H1 (cell line): Measurements from ENCODE around the gene LYL1. TPM values are rescaled to one million over a fixed set of nuclear protein-coding genes. Genes with fewer than 3 reads are reported as not detected.

Source experiments
- CTCF ChIA-PET: fragments of 300-600 bp; sonication (Branson Sonifier 250); formaldehyde crosslinking; loops from one replicate; lab custom pipeline; 2021; ENCODE audit not compliant: partially characterized antibody; lab: Charles Lee
- POLR2A ChIA-PET: fragments of 300-600 bp; sonication (Branson Sonifier 250); formaldehyde crosslinking; loops from one replicate; lab custom pipeline; 2021; ENCODE audit warnings: inconsistent platforms; ENCODE audit not compliant: partially characterized antibody; lab: Charles Lee
- DNase-seq, 2 experiments: peaks; one replicate each; pipeline versions ENCODE4 v3.0.0 to v3.0.0-alpha.2; 2010 to 2022; ENCODE audit warnings: low spot score in 2 of 2, low read depth in 1 of 2, mixed read lengths in 1 of 2
- FAIRE-seq: peaks from 2 replicates; lab custom pipeline; 2011; peaks lifted over from hg19 to GRCh38; lab: Jason Lieb, UNC
- H2AFZ ChIP-seq: 2 replicates; pipeline ENCODE4 v1.8.1; 2012; ENCODE audit warnings: low read length, inconsistent platforms
- H2AK5ac ChIP-seq: 2 replicates; pipeline ENCODE4 v1.6.1; 2013; ENCODE audit warnings: low read depth, low read length
- H2BK120ac ChIP-seq: replicated peaks from 2 replicates; pipeline ENCODE3; 2013; ENCODE audit warnings: low read depth, low read length, inconsistent platforms
- H2BK12ac ChIP-seq: 2 replicates; pipeline ENCODE4 v1.6.1; 2013; ENCODE audit warnings: low read depth, low read length
- H2BK15ac ChIP-seq: 2 replicates; pipeline ENCODE4 v1.6.1; 2013; ENCODE audit warnings: low read length
- H2BK20ac ChIP-seq: 2 replicates; pipeline ENCODE4 v1.6.1; 2013; ENCODE audit warnings: low read length
- H2BK5ac ChIP-seq: 2 replicates; pipeline ENCODE4 v1.6.1; 2013; ENCODE audit warnings: low read depth, low read length
- H3K14ac ChIP-seq: 2 replicates; pipeline ENCODE4 v1.6.1; 2013; ENCODE audit warnings: inconsistent platforms; ENCODE audit not compliant: insufficient read length
- H3K18ac ChIP-seq: 2 replicates; pipeline ENCODE4 v1.6.1; 2013; ENCODE audit warnings: low read length; ENCODE audit errors: extremely low read depth
- H3K23ac ChIP-seq: 2 replicates; pipeline ENCODE4 v1.6.1; 2013; ENCODE audit warnings: inconsistent platforms; ENCODE audit not compliant: insufficient read length
- H3K23me2 ChIP-seq: 2 replicates; pipeline ENCODE4 v1.6.1; 2013; ENCODE audit warnings: low read depth, low read length
- H3K27ac ChIP-seq: 2 replicates; pipeline ENCODE4 v1.6.1; 2011; ENCODE audit warnings: low read depth, low read length, inconsistent platforms
- H3K27me3 ChIP-seq, 4 experiments: replicated peaks in 1 of 4; 1 replicate in 1 of 4; 2 replicates in 3 of 4; pipeline versions ENCODE4 v1.6.1 to v1.8.1; 2011 to 2013; ENCODE audit warnings: low read length in 3 of 4, mild to moderate bottlenecking in 3 of 4, inconsistent platforms in 2 of 4, mixed read lengths in 2 of 4, moderate library complexity in 1 of 4; ENCODE audit not compliant: control insufficient read depth in 3 of 4, insufficient read depth in 3 of 4; ENCODE audit errors: extremely low read depth in 1 of 4
- H3K36me3 ChIP-seq, 4 experiments: 2 replicates each; pipeline versions ENCODE4 v1.6.1 to v1.8.1; 2011 to 2013; ENCODE audit warnings: mild to moderate bottlenecking in 4 of 4, low read length in 3 of 4, moderate library complexity in 2 of 4, control low read depth in 1 of 4, inconsistent platforms in 1 of 4; ENCODE audit not compliant: insufficient read depth in 4 of 4, control insufficient read depth in 2 of 4
- H3K4ac ChIP-seq: replicated peaks from 2 replicates; pipeline ENCODE3; 2013; ENCODE audit warnings: low read length, low read depth, mixed read lengths, inconsistent platforms; ENCODE audit not compliant: insufficient read length
- H3K4me1 ChIP-seq, 4 experiments: replicated peaks in 1 of 4; 1 replicate in 1 of 4; 2 replicates in 3 of 4; pipeline versions ENCODE4 v1.6.1 to v1.8.1; 2011 to 2013; ENCODE audit warnings: low read length in 3 of 4, inconsistent platforms in 2 of 4, mixed read lengths in 1 of 4; ENCODE audit not compliant: insufficient read depth in 4 of 4, control insufficient read depth in 3 of 4
- H3K4me2 ChIP-seq, 2 experiments: 2 replicates each; pipeline versions ENCODE4 v1.6.1 to v1.8.1; 2011 to 2013; ENCODE audit warnings: low read depth in 2 of 2, low read length in 2 of 2, control low read depth in 1 of 2, inconsistent platforms in 1 of 2, mild to moderate bottlenecking in 1 of 2; ENCODE audit not compliant: insufficient read depth in 1 of 2
- H3K4me3 ChIP-seq, 4 experiments: fragments of 200-600, 300-600 bp in 1 of 4; sonication (generic), shearing (Covaris generic), sonication (Bioruptor Twin) in 1 of 4; 2 replicates each; pipeline versions ENCODE4 v1.5.1 to v1.8.1; 2011 to 2016; ENCODE audit warnings: low read length in 4 of 4, low read depth in 3 of 4, control low read depth in 2 of 4, inconsistent platforms in 2 of 4, mild to moderate bottlenecking in 2 of 4, mixed read lengths in 1 of 4, moderate library complexity in 1 of 4; ENCODE audit not compliant: insufficient read depth in 2 of 4; ENCODE audit errors: extremely low read depth in 1 of 4
- H3K56ac ChIP-seq: replicated peaks from 2 replicates; pipeline ENCODE3; 2013; ENCODE audit warnings: low read depth, mild to moderate bottlenecking, mixed read lengths, low read length, inconsistent platforms; ENCODE audit not compliant: insufficient read length
- H3K79me1 ChIP-seq: 2 replicates; pipeline ENCODE4 v1.6.1; 2013; ENCODE audit warnings: low read depth, low read length, control low read depth
- H3K79me2 ChIP-seq, 2 experiments: 2 replicates each; pipeline versions ENCODE4 v1.6.1 to v1.8.1; 2012 to 2013; ENCODE audit warnings: low read length in 2 of 2, mild to moderate bottlenecking in 2 of 2, inconsistent platforms in 1 of 2; ENCODE audit not compliant: insufficient read depth in 2 of 2, control insufficient read depth in 1 of 2
- H3K9ac ChIP-seq, 4 experiments: replicated peaks in 1 of 4; 1 replicate in 1 of 4; 2 replicates in 3 of 4; pipeline versions ENCODE4 v1.6.1 to v1.8.1; 2011 to 2013; ENCODE audit warnings: low read depth in 3 of 4, low read length in 3 of 4, control low read depth in 2 of 4, mild to moderate bottlenecking in 2 of 4, moderate library complexity in 2 of 4, inconsistent platforms in 1 of 4; ENCODE audit errors: extremely low read depth in 1 of 4
- H3K9me3 ChIP-seq, 2 experiments: 2 replicates each; pipeline versions ENCODE4 v1.6.1 to v1.8.1; 2012 to 2013; ENCODE audit warnings: mild to moderate bottlenecking in 2 of 2, moderate library complexity in 2 of 2, control low read depth in 1 of 2, inconsistent platforms in 1 of 2, low read depth in 1 of 2, low read length in 1 of 2, mixed read lengths in 1 of 2; ENCODE audit not compliant: insufficient read depth in 2 of 2
- H4K20me1 ChIP-seq, 2 experiments: replicated peaks in 1 of 2; 2 replicates each; pipeline versions ENCODE3 to v1.8.1; 2011 to 2013; ENCODE audit warnings: inconsistent platforms in 2 of 2, low read length in 2 of 2, mild to moderate bottlenecking in 1 of 2; ENCODE audit not compliant: insufficient read depth in 2 of 2, control insufficient read depth in 1 of 2
- H4K5ac ChIP-seq: 2 replicates; pipeline ENCODE4 v1.6.1; 2013; ENCODE audit warnings: low read length, low read depth, mixed read lengths, inconsistent platforms; ENCODE audit not compliant: insufficient read length
- H4K8ac ChIP-seq: 2 replicates; pipeline ENCODE4 v1.8.0; 2013; ENCODE audit warnings: mild to moderate bottlenecking, moderate library complexity, low read length, inconsistent platforms; ENCODE audit not compliant: insufficient read depth; ENCODE audit errors: extremely low read depth
- H4K91ac ChIP-seq: replicated peaks from 2 replicates; pipeline ENCODE3; 2013; ENCODE audit warnings: low read length, mixed read lengths, inconsistent platforms; ENCODE audit not compliant: insufficient read length
- BRCA1 ChIP-seq: IDR thresholded peaks from 2 replicates; pipeline ENCODE4 v1.6.1; 2012; ENCODE audit warnings: low read depth, low read length, improper control_type of control experiment
- EZH2 ChIP-seq: fragments of 200-600 bp; sonication (generic); IDR thresholded peaks from 2 replicates; pipeline ENCODE4 v1.7.1; 2012; ENCODE audit warnings: low read depth, mild to moderate bottlenecking, moderate library complexity, low read length, inconsistent platforms; ENCODE audit not compliant: severe bottlenecking
- NANOG ChIP-seq: IDR thresholded peaks from 2 replicates; pipeline ENCODE4 v1.6.1; 2011; ENCODE audit warnings: low read length, low read depth, mild to moderate bottlenecking, inconsistent platforms; ENCODE audit not compliant: insufficient read depth, poor library complexity, severe bottlenecking
- SP2 ChIP-seq: IDR thresholded peaks from 2 replicates; pipeline ENCODE4 v1.6.1; 2012; ENCODE audit warnings: mild to moderate bottlenecking, low read length, inconsistent platforms
- SRF ChIP-seq: IDR thresholded peaks from 2 replicates; pipeline ENCODE4 v1.6.1; 2011; ENCODE audit warnings: mild to moderate bottlenecking, low read depth, low read length, moderate library complexity
- TAF7 ChIP-seq: optimal IDR thresholded peaks from 2 replicates; pipeline ENCODE3; 2011; ENCODE audit warnings: low read depth, mild to moderate bottlenecking, inconsistent platforms, low read length, moderate library complexity, borderline replicate concordance
- WGBS, 2 experiments: shearing (Covaris generic) in 1 of 2; methylation state at CpG; one replicate each; pipeline versions ENCODE4 v1.1.6 to v1.1.7; 2013 to 2015; ENCODE audit warnings: low lambda C conversion rate in 2 of 2, mixed read lengths in 2 of 2, inconsistent platforms in 1 of 2, low coverage in 1 of 2, missing lambda C conversion rate in 1 of 2; ENCODE audit not compliant: insufficient replicate concordance in 2 of 2, insufficient coverage in 1 of 2, insufficient read length in 1 of 2; ENCODE audit errors: extremely low coverage in 1 of 2, missing lambda C conversion rate in 1 of 2; 5-methylcytosine and 5-hydroxymethylcytosine counted together
- polyA plus RNA-seq, 7 experiments: library from polyadenylated mRNA; depleted of rRNA in 3 of 7; stranded (reverse) in 5 of 7; unstranded in 2 of 7; fragments of >200 nt in 5 of 7; fragments of 200-250 nt in 2 of 7; gene quantifications; 1 replicate in 5 of 7; 2 replicates in 1 of 7; 4 replicates in 1 of 7; pipeline versions ENCODE4 v1.2.1 to v1.2.3, GENCODE V29; 2011 to 2013; ENCODE audit warnings: missing spikeins in 2 of 7, mixed read lengths in 2 of 7
- total RNA-seq: library from RNA; stranded (reverse); fragmentation: NEBNext Ultra II Directional; extraction: Animal tissue kit (Norgen Biotek cat#: 25700); gene quantifications from 2 replicates; pipeline ENCODE4 v1.2.1, GENCODE V29; 2021

LYL1 gene
- total and polyA plus RNA-seq, 2 of the 8 experiments (the other 6 are each of a cell fraction or from before 2014, with no cell fraction given), result 0.58 to 0.76 TPM

DNA sequence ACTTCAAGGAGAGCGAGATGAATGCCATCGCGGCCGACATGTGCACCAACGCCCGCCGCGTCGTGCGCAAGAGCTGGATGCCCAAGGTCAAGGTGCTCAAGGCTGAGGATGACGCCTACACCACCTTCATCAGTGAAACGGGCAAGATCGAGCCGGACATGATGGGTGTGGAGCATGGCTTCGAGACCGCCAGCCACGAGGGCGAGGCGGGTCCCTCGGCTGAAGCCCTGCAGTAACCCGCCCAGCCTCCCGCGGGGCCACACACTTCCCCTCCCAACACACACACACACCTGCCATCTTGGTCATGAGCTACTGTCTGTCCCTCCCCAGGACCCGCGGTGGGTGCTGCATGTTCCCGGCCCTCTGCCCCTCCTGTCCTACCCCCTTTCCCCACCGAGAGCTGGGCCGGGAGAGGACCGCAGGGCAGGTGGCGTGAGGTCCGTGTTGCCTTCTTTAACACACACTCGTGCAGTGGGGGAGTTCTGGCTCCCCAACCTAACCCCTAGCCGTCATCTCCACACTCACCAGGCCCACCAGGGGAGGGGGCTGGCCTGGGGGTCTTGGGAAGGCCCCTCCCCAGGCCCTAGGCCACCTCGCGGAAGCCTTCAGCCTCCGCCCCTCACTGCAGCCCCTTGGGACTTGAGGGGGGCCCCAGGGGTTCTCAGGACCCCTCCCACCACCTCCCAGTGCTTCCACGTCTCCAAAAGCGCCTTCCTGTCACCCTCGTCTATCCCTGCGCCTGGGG is 35.7 kb upstream of the LYL1 start:
- no peak overlapping the region for H2BK12ac ChIP-seq
- no peak overlapping the region for H2AK5ac ChIP-seq
- POLR2A ChIA-PET, result interaction anchor here (0.8 to 14.8 kb wide), 8 partner anchors 9 to 42 kb away, joined by 3 to 228 read pairs (median 5); partner anchors contain the start of genes IER2, NACC1, STX10 and TRMT1
- no peak overlapping the region for H2BK20ac ChIP-seq
- H3K23ac ChIP-seq, result no peak overlapping the region
- no peaks in the 10 kb centered on the region for H3K27me3 ChIP-seq
- H4K5ac ChIP-seq, result no peak overlapping the region
- H3K56ac ChIP-seq, result no peak overlapping the region
- H3K14ac ChIP-seq, result no peak overlapping the region
- no peak overlapping the region for H3K4me2 ChIP-seq
- H3K4me1 ChIP-seq, result peaks cover 0 to 8% (median 4%) of the 10 kb centered on the region in 4 experiments; a peak in 3 of 7 replicates
- no peaks in the 10 kb centered on the region for H3K9me3 ChIP-seq
- no peak overlapping the region for H4K8ac ChIP-seq
- CTCF ChIA-PET, result interaction anchor here (0.6 to 1.9 kb wide), 3 partner anchors 11 to 44 kb away, joined by 3 to 4 read pairs (median 4); no protein-coding TSS in a partner anchor
- no peak overlapping the region for H2AFZ ChIP-seq
- no peak overlapping the region for H3K4ac ChIP-seq
- no peak overlapping the region for H3K18ac ChIP-seq
- no peak overlapping the region for H3K9ac ChIP-seq
- H3K27ac ChIP-seq, result no peak overlapping the region
- no peaks in the 10 kb centered on the region; the same call in 1 of the 2 replicates for H3K23me2 ChIP-seq
- no peak for FAIRE-seq
- H2BK5ac ChIP-seq, result no peak overlapping the region; the same call in 1 of the 2 replicates
- peaks cover 0 to 18% of the 10 kb centered on the region in 2 experiments; a peak in 2 of 4 replicates for H3K79me2 ChIP-seq
- peaks cover 7 to 58% (median 36%) of the 10 kb centered on the region in 4 experiments for H3K36me3 ChIP-seq
- peaks cover 25 to 40% of the 10 kb centered on the region in 2 experiments for H4K20me1 ChIP-seq
- H2BK120ac ChIP-seq, result no peak overlapping the region
- WGBS, 2 experiments, result 94% methylated on average over 38 of the region's 40 CpGs; no CpG with 5 or more reads in 1 of the 2 experiments
- no peak overlapping the region for H2BK15ac ChIP-seq
- no peak overlapping the region for H3K4me3 ChIP-seq
- no peak overlapping the region for H4K91ac ChIP-seq
- H3K79me1 ChIP-seq, result peaks cover 12% of the 10 kb centered on the region
- TF ChIP-seq EZH2 (no peak), SRF (no peak), NANOG (no peak), TAF7 (no peak), SP2 (no peak), BRCA1 (no peak)
- no peak for DNase-seq
